ENCODE results near the gene DCST2.

DNA sequence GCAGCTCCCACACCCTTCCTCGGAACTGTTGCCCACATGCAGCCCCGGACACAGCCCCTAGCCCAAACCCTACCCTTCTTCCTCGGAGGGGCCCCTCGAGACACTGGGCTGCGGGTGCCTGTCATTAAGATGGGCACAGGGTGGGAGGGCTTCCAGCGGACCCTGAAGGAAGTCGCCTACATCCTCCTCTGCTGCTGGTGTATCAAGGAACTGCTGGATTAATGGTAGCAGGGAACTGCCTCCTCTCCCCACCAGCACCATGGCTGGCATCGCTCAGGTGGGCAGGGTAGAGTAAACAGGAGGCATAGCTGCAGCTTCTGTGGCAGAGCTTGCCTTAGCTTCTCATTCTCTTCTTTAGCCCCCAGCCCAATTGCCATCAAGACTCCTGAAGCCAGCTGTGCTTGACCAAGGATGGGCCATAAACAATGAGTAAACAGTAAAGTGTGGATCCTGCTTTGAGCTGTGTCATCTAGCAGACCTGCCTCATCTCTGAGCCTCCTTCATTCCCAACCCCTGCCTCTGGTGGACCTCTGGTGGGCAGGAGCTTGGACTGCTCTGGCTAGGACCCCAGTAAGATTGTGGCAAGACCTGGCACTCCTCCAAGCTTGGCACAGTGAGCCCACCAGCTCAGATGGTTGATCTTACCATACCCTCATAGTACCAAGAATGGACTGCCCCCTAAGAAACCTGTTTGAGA is 39.9 kb downstream of the DCST2 start, which contains the start of gene LENEP:
- TF ChIP-seq, protein P1, sequence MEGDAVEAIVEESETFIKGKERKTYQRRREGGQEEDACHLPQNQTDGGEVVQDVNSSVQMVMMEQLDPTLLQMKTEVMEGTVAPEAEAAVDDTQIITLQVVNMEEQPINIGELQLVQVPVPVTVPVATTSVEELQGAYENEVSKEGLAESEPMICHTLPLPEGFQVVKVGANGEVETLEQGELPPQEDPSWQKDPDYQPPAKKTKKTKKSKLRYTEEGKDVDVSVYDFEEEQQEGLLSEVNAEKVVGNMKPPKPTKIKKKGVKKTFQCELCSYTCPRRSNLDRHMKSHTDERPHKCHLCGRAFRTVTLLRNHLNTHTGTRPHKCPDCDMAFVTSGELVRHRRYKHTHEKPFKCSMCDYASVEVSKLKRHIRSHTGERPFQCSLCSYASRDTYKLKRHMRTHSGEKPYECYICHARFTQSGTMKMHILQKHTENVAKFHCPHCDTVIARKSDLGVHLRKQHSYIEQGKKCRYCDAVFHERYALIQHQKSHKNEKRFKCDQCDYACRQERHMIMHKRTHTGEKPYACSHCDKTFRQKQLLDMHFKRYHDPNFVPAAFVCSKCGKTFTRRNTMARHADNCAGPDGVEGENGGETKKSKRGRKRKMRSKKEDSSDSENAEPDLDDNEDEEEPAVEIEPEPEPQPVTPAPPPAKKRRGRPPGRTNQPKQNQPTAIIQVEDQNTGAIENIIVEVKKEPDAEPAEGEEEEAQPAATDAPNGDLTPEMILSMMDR (conservative IDR thresholded peaks at IDR 0.05; ENCODE audit: low read depth, low read length), result no peak
- TF ChIP-seq EZH2 (IDR thresholded peaks at IDR 0.05; ENCODE audit: low read length, unreplicated experiment), result no peak
- TF ChIP-seq EZH2phosphoT487 (IDR thresholded peaks at IDR 0.05; ENCODE audit: borderline replicate concordance, low read length), result no peak

All from PC-3 (cell line).